Inflammatory macrophage treated with lipopolysaccharide for 4 hours (primary cell): ENCODE measurements around the gene REL.
A peak's percentile ranks its signal among the peaks of the same experiment; 100 is the strongest.

Experiments used
- DNase-seq: peaks from one replicate; pipeline ENCODE4 v3.0.0-alpha.2; 2020

REL gene

DNA sequence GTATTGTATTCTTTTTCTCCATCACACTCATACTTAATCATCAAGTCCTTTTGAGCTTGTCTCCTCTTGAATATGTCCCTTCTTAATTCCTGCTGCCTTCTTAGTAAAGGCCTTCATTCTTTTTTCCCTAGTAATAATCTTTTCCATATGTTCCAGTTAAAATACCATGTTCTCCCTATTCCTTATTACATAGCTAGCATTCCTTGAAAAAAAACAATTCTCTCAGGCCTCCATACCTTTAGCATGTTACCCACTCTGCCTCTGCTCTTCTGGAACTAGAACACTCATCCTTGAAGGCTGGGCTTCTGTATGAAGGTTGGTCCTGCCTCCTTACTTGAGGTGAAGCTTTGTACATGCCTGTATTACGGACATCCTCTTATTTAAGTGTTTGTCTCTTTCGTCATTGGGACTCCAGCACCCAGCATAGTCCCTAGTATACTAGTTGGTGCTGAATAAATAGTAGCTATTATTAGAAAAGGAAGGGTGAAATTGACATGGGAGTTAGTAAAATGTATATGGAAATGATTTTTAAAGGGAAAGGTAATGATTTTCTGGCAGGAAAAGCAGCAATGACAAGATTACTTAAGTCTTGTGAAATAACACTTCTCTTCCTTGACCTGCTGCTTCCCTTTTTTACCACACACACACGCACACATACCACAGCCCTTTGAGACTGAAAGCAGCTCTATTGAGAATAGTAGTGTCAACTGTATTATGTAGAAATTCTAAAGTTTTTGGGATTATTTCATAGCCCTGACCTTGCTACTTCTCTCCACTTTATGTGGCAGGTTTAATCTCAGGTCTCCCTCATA is 45.6 kb downstream of the REL start:
- DNase-seq, result peak; percentile 93

DNA sequence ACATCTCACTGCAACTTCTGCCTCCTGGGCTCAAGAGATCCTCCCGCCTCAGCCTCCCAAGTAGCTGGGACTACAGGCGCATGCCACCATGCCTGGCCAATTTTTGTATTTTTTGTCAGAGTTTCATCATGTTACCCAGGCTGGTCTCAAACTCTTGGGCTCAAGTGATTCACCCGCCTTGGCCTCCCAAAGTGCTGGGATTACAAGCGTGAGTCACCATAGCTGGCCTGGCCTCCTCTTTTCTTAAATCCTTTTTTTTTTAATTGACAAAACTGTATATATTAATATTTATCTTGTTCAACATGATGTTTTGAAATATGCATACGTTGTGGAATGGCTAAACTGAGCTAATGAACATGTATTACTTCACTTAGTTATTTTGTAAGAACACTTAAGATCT is 50.7 kb downstream of the REL start:
- DNase-seq, result peak; percentile 24

DNA sequence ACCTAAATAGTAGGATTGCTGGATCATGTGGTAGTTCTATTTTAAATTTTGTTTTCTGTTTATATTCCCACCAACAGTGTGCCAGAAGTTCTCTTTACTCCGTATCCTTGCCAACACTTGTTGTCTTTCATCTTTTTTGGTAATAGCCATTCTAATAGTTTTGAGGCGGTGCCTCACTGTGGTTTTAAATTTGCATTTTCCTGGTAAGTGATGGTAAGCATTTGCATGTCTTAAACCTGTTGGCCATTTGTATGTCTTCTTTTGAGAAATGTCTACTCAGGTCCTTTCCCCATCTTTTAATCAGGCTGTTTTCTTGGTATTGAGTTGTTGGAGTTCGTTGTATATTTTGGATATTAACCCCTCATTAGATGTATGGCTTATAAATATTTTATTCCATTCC is 51.6 kb downstream of the REL start:
- no peak for DNase-seq

DNA sequence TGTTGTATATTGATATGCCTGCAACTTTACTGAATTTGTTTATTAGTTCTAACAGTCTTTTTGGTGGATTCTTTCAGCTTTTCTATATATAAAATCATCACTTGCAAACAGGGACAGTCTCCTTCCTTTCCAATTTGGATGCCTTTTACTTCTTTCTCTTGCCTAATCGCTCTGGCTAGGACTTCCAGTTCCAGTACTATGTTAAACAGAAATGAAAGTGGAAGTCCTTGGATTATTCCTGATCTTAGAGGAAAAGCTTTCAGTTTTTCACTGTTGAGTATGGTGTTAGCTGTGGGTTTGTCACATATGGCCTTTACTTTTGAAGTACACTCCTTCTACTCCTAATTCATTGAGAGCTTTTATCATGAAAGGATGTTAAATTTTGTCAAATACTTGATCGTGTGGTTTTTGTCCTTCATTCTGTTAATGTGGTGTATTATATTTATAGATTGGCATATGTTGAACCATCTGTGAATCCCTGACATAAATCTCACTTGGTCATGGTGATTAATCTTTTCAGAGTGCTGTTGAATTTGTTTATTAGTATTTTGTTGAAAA is 52.9 kb downstream of the REL start:
- DNase-seq, result peak; percentile 79

DNA sequence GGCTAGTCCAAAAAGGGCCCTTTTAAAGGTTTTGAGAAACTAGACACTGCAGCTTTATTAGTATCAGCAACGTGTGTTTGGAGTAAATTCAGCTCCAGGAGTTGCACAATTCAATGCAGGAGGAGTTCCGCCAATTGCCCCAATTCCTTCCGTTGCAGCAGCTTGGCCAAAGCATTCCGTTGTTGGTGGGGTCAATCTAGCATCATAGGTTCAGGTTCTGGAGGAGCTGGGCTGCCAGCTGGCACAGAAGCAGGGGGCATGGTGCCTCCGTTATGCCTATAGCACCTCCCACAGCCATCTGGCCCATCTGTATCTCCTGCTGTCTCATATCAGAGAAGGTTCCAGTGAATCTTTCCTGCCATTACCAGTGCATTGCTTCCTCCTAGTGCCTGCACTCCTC is 55.4 kb downstream of the REL start:
- no peak for DNase-seq

DNA sequence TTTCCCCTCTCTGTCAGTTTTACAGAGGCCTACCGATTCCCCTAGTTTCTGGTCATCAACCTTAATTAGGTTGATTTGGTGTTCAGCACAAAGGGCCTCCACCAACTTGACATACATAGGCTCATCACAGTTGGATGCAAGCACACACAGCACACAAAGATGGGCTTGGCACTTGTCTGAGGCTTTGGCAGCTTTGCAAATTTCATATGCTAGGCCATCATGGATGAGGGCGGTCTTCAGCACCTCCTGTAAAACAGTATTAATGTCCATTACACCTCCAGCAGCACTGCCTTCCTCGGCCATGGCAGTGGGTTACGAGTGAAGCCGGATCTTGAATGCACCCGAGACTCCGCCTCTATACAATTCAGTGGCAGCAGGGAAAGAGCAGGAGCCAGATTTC is 56.9 kb downstream of the REL start:
- no peak for DNase-seq

DNA sequence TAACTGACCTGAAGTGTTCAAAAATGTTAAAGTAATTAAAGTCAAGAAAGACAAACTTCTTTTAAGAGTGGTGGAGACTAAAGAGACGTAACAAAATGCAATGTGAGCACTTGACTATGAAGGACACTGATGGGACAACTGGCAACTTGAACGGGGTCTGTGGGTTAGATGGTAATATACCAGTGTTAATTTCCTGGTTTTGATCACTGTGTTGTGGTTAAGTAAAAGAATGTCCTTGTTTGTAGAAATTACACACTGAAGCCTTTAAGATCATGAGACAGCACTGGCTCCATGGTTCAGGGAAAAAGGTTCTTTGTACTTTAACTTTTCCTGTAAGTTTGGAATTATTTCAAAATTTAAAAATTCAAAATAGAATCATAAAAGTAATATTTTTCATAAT is 58.2 kb downstream of the REL start:
- DNase-seq, result no peak

DNA sequence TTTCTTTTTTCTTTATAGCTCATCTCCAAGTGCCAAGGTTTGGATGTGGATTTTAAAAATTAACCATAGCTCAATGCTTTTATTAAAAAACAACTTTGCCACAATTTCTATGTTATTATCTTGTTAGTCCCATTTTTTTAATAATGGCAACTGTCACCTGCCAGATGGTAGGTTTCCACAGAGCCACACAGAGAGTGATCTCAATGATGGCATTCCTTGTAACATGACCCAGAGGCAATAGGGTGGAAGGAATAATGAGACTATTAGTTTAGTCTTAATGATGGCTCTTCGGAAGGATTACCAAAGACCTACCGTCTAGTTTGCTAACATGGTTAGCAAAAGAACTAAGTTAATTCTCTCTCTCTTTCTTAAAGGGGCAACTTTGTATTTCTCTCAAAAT is 64.0 kb downstream of the REL start:
- no peak for DNase-seq

DNA sequence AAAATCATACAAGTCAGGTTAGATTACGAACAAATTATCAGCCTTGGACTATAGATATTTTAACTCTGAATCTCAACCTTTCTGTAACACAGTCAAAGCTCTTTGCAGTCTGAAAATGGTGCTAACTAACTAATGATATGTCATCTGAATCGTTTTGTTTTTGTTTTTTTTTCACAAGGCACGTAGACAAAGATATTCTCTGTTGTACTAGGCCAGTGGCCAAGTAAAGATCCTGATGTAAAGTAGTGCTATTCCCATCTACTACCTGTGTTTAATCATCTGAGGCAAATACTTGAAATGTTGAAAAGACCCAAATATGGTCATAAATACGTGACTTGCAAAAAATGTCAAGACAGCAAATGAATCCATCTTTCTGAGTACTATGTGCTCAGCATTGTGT is 65.7 kb downstream of the REL start:
- DNase-seq, result no peak

DNA sequence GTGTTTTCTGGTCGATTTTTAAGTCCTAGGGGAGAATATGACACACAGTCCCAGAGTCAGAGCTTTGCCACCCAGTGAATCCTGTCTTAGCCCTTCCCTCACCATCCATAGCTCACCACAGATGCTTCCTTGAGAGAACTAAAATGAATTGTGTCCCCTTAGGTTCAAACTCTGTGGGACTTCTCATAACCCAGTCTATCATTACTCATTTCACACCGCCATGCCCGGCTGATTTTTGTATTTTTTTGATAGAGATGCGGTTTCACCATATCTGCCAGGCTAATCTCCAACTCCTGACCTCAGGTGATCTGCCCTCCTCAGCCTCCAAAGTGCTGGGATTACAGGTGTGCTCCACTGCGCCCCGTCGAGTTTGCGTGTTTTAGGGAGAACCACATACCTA is 66.8 kb downstream of the REL start:
- DNase-seq, result no peak

DNA sequence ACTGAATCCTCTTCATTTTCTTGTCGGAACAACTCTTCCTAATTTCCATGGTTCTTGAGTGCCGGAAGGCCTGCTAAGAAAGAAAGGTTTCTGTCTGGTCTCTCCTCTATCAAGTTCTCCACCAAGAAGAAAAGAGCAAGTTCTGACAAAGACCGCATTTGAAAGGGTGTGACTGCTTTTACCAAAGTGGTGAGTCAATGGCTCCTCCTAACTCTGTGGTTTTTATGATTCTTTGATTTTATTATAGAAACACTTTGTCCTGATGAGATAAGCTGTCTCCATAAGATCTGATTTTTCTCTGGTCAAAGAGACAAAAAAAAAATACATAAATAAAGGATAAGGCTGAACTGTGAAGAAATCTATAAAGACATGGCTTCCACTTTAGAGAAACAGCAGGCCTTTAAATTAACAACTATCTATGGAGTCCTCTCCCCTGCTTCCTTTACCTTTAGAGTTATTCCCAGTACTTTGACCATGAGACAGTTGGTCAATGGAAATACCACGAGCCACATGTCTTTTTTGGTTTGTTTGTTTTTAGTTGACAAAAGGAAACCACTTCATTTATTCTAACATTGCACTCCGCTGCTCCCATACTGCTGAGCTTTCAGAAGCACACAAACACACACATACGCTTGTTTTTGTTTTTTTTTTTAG is 67.7 kb downstream of the REL start:
- no peak for DNase-seq

DNA sequence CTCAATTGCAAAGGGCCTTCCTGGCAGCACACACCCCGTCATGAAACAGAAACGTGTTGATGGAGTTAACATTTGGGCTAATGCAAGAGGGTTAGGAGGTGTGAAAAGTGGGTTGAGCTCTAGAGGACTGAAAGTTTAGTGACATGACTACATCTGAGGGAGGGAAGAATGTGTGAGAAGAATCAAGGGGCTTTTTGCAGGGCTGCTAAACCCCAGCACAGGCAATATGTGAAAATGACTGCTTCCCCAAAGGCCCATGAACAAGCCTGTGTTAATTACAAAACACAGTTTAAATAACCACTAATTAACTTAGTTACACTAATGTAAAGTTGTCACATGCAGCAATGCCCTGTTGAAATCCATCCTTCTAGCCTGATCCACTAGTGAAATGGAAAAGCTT is 72.8 kb downstream of the REL start:
- DNase-seq, result no peak

DNA sequence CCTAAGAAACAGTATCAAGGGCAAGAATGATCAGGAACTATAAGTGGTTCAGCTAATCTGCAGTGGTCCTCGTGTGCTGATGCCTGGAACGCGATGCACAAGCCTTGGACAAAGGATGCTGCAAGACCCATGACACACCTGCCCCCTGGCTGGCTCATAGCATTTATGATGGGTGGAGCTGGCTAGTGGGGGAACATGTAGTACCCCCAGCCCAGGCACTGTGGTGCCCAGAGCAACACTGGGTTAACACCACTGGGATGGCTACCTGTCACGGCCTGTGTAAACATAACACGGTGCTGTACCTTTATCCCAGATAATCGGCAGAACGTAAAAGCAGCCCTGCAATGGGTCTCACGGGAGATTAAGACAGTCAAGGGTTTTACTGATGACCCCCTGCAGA is 75.8 kb downstream of the REL start:
- DNase-seq, result no peak

DNA sequence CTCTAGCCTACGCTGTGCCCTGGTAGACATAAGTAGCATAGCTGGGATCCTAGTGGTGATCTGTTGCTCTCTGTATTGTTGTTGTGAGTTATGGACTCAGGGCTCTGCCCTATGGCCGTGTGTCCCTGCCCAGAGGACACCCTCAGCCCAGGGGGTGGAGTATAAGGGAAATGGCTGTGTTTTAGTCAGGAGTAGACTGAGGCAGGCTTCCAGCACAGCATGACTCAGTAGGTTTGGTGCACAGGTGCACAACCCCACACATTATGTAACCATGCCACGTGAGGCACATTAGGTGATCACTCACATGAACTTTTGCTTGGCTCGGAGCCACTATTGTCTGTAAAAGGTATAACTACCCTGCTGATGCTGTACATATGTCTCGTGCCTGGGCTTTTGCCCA is 76.3 kb downstream of the REL start:
- DNase-seq, result no peak

DNA sequence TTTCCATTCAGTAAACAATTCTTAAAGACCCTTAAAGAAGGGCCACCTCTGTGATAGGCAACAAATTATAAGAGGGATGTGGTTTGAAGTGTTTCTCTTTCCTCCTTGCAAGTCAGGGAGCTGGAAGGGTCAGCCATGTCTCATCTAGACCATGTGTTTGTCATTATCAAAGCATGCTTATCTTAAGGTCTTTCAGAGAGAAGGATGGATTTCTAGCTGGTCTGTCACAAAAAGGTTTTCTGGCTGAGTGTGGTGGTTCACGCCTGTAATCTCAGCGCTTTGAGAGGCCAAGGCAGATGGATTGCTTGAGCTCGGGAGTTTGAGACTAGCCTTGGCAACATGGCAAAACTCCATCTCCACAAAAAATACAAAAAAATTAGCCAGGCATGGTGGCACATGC is 77.0 kb downstream of the REL start:
- no peak for DNase-seq

DNA sequence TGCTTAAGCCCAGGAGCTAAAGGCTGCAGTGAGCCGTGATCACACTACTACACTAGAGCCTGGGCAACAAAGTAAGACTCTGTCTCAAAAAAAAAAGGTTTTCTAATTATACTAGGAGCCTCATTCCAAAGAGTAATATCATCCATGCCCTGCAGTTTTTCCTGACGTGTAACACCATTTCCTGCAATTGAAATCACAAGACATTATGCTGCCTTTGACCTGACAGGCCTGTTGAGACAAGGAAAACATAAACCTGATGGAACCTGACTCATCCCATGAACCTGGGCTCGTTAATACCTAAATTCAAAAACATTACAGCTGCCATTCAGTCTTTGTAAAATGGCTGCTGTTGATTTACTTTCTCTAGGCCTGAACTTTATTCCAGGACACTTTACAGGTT is 77.4 kb downstream of the REL start:
- no peak for DNase-seq

DNA sequence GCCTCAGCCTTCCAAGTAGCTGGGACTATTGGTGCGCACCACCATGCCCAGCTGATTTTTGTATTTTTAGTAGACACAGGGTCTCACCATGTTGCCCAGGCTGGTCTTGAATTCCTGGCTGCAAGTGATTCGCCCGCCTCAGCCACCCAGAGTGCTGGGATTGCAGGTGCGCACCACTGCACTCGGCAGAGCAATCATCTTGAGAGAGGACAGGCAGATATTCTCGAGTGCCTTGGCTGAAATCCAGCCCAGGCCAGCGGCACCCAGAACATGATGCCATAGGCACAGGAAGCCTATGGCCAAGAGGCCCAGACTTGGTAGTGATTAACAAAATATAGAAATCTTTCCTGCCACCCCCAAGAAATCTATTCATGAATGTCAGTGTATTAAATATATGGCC is 78.1 kb downstream of the REL start:
- DNase-seq, result no peak

DNA sequence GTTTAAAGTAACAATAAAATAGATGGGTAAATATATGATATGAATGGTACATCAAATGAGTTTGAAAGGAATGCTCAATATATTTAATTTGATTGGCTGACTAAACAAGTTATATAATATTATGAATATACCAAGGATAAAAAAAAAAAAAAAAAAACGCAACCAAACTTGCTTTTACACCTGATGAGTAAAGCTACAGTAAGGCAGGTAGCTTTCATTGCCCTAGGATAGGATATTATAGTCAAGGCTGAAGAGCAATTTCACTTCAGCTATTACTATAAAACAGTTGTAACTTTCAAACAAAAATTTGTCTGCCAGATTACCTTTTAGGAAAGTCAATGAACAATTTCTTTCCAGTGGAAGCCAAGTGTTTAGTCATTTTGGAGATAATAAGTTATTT is 79.3 kb downstream of the REL start:
- no peak for DNase-seq

DNA sequence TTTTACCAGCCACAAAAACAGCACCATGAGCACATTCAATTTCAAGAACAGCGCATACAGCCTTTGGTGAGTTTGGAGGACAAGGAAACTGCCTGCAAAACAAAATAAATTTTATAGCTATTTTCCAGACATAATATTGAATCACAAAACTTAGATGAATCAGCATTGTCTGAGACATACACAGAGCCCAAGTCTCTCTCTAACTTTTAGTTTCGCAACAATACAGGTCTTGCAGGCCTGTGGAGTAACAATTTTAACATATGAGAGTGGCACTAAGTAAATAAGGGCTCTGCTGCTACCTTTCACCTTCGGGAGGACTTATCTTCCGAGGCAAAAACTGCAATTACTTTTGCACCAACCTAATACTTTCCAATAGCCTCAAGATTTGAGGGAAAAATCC is 80.1 kb downstream of the REL start:
- DNase-seq, result peak; percentile 30

DNA sequence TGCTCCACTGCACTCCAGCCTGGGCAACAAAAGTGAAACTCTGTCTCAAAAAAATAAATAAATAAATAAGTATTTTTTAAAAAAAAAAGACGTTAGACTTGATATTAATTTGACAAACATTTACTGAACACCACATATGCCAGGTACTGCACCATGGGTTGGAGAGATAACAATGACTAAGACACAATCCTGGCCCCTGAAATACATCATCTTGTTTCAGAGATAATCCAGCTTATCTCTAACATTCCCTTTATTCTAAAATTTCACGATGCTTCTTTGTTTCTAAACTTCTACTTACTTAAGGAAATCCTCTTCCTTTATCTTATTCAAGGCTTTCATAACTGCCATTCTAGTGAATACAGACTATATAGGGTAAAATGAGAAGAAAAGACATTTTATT is 81.2 kb downstream of the REL start:
- no peak for DNase-seq

DNA sequence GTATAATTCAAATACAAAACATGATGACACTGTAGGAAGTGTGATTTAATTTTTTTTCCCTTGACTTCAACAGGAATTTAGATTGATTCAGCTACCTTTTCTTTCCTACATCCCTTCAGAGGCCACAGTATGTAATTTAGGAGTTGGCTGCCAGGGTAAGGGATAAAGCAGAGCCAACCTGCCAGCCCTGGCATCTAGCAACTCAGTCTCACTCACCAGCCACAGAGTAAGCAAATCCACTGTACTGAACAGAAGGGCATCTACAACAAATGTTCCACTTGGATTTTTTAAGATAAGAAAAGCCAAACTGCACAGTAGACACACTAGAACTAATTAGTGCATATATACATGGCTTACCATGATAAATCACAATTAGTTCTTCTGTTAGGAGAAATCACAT is 81.8 kb downstream of the REL start:
- DNase-seq, result no peak

DNA sequence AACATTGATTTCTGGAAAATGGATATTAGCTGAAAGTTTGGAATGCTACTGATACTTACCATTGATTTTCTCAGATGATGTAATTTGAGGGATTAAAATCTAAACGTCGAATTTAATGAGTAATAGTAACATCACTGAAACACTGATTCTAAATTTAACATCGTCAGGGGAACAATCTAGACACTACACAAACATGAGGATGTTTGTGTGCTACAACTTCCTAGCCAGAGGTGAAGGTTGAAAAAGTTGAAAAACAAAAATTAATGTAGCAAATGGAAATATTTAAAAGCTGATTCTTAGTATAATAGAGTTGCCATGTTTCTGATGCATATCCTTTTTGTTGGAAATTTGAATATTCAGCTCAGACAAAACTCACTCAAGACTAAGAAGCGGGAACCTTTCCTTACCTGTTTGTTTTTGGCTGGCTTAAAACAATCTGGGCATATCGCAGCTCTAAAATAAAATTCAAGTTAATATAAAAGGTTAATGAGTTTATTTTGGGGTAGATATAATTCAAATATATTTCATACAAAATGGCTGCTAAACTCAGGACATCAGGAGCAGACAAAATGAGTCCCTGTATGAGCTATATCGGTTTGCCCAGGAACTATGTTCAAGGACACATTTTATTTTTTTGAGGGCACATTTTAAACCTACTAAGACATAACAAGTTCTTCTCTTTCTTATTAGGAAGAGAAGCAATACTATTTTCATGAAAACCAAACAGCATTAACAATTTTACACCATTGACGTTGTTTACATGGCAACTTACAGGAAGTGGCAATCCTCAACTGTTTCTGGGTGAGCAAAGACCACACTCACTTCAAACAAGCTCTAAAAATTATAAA is 83.5 kb downstream of the REL start:
- DNase-seq, result no peak

DNA sequence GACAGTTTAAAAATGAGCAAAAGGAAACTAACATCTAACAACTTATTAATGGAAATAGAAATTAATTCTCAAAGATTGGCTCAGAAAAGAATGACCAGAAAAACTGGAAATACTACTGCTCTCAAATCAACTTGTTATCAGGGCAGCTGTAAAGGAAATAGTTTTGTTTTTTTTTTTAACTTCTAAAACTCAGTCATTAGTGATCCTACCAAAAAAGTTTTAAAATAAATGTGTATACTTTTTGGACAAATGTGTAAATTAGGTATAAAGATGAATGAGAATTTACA is 84.1 kb downstream of the REL start:
- no peak for DNase-seq
